HL-60 (cell line): ENCODE data around the gene SPOCK2.

Experiments
- POLR2AphosphoS5 ChIP-seq: IDR thresholded peaks from 2 replicates; pipeline ENCODE4 v1.6.1; 2012; ENCODE audit warnings: low read depth
- SPI1 ChIP-seq: IDR thresholded peaks from 2 replicates; pipeline ENCODE4 v1.6.1; 2012; ENCODE audit warnings: low read depth, mild to moderate bottlenecking, borderline replicate concordance
- TF ChIP-seq, protein P1 (sequence below): IDR thresholded peaks from 2 replicates; pipeline ENCODE4 v1.6.1; 2012; ENCODE audit warnings: low read depth; ENCODE audit not compliant: insufficient replicate concordance
- TF ChIP-seq, protein P2 (sequence below): IDR thresholded peaks from one replicate; pipeline ENCODE4 v1.5.1; 2011; ENCODE audit warnings: low read length, control low read depth, inconsistent platforms; ENCODE audit not compliant: insufficient read depth

DNA sequence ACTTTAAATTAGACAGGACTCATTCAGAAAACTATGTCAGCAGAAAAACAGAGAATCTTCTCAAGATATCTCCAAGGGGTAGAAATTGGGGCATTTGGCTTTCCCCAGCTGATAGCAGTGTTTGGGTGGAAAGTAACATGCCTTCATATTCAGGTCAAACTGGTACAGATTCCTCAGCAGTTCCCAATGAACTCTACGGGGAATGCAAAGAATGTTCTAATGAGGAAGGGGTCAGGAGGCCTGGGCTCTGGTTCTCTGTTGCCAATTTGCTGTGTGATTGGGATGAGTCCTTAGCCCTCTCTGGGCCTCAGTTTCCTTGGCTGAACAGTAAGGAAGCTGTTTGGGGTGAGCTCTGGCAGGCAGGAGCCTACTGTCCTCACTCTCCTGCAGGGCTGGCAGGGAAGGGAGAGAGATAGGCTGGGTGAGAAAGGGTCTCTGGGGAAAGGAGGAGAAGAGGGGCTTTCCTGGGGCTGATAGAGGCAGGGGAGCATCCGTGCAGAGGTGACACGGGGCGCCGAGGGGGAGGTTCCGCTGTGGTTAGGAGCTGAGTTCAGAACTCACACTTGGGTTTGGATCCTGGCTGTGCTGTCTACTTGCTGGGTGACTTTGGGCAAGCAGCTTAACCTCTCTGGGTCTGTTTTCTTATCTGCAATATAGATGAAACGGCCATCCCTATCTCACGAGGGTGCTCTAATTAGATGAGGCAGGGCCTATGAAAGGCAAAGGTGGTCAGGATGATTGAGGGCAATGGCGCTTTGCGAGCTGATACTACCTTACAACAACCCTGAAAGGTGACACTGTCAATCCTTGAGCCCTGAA is 45.1 kb downstream of the SPOCK2 start:
- TF ChIP-seq, protein P1, sequence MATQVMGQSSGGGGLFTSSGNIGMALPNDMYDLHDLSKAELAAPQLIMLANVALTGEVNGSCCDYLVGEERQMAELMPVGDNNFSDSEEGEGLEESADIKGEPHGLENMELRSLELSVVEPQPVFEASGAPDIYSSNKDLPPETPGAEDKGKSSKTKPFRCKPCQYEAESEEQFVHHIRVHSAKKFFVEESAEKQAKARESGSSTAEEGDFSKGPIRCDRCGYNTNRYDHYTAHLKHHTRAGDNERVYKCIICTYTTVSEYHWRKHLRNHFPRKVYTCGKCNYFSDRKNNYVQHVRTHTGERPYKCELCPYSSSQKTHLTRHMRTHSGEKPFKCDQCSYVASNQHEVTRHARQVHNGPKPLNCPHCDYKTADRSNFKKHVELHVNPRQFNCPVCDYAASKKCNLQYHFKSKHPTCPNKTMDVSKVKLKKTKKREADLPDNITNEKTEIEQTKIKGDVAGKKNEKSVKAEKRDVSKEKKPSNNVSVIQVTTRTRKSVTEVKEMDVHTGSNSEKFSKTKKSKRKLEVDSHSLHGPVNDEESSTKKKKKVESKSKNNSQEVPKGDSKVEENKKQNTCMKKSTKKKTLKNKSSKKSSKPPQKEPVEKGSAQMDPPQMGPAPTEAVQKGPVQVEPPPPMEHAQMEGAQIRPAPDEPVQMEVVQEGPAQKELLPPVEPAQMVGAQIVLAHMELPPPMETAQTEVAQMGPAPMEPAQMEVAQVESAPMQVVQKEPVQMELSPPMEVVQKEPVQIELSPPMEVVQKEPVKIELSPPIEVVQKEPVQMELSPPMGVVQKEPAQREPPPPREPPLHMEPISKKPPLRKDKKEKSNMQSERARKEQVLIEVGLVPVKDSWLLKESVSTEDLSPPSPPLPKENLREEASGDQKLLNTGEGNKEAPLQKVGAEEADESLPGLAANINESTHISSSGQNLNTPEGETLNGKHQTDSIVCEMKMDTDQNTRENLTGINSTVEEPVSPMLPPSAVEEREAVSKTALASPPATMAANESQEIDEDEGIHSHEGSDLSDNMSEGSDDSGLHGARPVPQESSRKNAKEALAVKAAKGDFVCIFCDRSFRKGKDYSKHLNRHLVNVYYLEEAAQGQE: no peak
- TF ChIP-seq, protein P2, sequence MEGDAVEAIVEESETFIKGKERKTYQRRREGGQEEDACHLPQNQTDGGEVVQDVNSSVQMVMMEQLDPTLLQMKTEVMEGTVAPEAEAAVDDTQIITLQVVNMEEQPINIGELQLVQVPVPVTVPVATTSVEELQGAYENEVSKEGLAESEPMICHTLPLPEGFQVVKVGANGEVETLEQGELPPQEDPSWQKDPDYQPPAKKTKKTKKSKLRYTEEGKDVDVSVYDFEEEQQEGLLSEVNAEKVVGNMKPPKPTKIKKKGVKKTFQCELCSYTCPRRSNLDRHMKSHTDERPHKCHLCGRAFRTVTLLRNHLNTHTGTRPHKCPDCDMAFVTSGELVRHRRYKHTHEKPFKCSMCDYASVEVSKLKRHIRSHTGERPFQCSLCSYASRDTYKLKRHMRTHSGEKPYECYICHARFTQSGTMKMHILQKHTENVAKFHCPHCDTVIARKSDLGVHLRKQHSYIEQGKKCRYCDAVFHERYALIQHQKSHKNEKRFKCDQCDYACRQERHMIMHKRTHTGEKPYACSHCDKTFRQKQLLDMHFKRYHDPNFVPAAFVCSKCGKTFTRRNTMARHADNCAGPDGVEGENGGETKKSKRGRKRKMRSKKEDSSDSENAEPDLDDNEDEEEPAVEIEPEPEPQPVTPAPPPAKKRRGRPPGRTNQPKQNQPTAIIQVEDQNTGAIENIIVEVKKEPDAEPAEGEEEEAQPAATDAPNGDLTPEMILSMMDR: no peak
- TF ChIP-seq POLR2AphosphoS5 (no peak), SPI1 (no peak)
